HG03095 (cell line): ENCODE data around the gene MALRD1.
"Not testable (repeated sequence)": the region's sequence is repeated elsewhere in the genome, so short reads cannot be mapped to it uniquely, and the experiment has no call there.

ENCODE experiments used
- ATAC-seq: cut with Tn5 transposase; IDR thresholded peaks from one replicate; pipeline ENCODE4 v1.9.1; 2021; ENCODE audit warnings: moderate library complexity; ENCODE audit not compliant: unreplicated experiment

Gene MALRD1

DNA sequence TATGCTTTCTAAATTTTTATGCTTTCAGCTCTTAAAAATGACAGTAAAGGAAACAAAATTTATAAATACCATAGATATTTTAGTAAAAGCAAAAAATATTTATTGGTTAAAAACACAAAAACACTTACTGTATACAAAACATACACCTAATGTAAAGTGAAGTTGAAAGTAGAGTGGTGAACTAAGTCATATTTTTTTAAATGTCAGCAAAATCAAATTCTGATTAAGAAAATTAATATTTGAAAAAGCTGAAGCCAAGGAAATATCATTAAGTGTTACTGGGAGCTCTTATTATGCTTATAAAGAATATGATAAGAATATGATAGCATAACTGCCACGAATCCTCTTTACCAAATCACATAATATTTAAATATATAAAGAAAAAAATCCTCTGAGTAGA, 702.4 kb downstream of the MALRD1 start:
- no peak for ATAC-seq

DNA sequence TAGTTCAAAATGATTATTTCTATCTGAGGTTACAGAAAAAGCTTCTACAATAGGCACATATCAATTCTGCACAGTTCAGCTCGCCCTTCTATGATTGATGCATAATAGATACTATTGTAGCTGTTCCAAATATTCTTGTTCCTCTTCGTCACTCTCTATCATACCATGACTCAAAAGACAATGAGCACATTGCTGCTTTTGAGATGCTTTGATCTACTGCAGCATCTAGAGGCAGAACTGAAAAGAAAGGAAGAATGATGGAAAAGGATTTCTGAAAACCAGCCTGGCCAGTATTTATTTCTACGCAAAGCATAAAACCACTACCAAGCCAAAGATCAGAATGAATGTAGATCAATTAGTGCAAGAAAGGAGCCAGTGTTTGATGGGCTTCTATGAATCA, 708.3 kb downstream of the MALRD1 start:
- ATAC-seq, result no peak

DNA sequence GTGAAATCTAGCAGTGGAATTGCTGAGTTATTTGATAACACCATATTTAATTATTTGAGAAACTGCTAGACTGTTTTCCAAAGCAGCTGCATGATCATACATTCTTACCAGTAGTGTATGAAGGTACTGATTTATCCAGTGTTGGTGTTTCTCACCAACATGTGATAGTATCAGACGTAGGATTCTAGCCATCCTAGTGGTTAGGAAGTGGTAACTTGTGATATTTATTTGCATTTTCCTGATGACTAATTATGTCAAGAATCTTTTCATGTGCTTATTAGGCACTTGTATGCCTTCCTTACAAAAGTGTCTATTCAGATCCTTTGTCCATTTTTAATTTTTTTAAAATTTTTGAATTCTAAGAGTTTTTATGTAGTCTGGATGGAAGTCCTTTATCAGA, 713.4 kb downstream of the MALRD1 start:
- no peak for ATAC-seq

DNA sequence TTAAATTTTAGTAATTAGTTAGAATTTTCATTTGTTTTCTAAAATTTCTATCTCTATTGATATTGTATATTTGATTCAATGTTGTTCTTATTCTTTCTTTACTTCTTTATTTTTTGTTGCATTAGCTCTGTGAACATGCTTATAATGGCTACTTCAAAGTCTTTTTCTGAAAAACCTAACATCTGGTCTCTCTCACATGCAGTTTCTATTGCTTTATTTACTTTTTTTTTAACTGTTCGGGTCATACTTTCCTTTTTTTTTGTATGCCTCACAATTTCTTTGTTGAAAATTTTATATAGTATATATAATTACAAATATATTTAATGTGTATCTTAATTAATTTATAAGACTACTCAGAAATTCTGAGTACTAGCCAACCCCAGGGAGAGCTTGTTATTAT, 715.5 kb downstream of the MALRD1 start:
- no peak for ATAC-seq

DNA sequence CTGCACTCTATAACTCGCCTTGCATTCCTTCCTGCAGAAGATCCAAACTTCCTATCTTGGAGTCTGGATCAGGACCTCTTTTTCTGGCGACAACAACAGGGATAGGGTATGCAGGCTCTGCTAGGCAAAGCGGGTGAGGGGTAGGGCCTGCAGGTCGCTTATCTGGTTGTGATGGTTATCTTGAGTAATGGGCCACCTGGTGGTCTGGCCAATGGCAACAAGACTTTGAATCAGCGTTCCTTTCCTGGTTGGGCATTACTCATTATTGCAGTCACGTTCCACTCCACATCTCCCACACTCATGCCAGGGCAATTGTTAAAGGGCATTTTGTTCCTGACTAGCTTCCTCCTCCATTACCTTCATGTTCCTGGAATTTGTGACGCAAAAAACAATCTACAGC, 719.3 kb downstream of the MALRD1 start:
- ATAC-seq, result no peak

DNA sequence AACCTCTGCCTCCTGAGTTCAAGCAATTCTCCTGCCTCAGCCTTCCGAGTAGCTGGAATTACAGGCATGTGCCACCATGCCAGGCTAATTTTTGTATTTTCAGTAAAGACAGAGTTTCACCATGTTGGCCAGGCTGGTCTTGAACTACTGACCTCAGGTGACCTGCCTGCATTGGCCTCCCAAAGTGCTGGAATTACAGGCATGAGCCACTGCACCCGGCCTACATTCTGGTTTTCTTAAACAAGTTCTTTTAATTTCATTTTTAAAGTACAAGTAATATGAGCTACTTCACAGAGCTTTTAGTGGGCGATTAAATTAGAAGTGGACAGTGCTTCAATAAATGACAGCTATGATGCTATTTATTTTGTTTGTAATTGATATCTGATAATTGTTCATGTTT, 721.2 kb downstream of the MALRD1 start:
- not testable (repeated sequence) for ATAC-seq

DNA sequence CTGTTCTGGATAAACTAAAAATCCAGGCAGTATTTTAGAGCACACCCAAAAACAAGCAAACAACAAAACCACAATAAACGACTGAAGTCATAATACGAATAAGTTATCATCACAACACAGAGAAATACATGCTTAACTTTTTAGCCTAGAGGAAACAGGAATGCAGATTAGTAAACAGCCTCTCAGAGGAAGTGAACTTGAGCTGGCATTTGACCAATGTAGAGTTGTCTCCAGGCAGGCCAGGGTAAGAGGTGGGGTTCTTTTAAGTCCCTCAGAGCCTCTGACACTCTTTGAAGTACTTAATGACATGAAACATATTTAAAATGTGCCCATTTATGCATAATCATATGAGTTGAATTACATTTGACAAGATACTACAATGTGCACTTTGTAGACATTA, 724.4 kb downstream of the MALRD1 start:
- no peak for ATAC-seq

DNA sequence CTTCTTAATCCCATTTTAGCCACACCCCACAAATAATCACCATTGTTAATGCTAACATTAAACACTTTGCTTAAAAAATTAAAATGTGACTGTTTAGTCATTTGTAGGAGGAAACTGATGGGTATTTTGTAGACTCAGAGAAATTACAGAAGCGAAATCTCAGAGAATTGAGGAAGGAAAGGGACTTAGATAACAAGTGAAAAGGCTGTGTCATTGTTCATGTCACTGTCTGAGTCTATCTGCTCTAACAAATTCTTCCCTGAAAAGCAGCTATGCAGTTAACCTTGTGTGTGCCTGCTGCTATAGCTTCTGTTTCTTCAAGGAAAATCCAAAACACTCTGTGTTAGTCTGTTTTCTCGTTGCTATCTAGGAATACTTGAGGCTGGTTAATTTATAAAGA, 726.7 kb downstream of the MALRD1 start:
- ATAC-seq, result no peak

DNA sequence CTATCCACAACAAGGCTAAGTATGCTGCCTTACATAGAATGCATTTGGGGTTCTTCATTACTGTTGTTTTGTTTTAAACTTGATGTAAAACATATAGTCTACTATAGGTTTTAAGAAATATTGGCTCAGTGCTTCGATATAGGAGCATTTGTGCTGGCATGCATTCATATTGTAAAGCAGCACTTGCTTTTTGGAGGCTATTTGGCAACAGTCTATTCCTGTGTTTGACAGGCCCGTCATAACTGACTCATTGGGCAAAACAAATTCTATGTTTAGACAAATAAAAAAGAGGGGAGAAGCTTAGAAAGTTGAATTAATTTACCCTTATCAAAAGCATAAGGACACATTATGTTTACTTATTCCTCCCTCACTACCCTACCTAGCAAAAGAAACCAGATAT, 729.2 kb downstream of the MALRD1 start:
- no peak for ATAC-seq

DNA sequence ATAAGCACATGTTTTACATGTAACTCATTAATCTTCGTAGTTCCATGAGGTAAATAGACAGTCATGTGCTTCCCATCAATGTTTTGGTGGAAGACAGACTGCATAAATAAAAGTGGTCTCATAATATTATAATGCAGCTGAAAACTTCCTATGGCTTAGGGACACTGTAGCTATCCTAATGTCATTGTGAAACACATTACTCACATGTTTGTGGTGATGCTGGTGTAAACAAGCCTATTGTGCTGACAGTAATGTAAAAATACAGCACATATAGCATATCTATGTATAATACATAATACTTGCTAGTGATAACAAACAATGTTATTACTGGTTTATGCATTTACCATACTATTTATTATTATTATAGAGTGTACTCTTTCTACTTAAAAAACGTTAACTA, 730.4 kb downstream of the MALRD1 start:
- no peak for ATAC-seq

DNA sequence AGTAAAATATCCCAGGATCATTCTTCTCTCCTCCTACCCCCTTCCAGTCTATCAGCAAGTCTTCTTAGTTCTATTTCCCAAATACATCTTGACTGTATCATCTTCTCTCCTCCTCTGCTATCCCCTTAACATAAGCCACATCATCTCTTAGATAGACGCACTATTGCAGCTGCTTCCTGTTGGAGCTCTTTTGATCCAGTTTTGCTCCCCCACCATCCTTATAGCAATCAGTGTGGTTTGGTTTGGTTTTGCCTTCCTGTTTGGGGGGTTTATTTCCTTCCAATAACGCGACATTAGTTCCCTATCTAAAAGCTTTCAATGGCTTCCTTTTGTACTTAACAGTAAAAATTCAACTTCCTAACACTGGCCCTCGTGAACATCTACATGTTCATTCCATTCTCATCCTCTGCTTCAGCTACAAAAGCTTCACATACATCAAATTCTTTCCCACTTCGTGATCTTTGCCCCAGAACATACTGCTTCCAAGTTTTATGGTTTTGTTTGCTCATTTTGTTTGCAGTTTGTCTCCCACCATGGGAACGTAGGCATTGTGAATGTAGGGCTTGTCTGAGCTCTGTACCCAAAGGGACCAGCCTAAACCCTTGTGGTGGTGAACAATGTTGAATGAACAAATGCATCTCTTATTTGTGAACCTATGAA, 734.0 kb downstream of the MALRD1 start:
- ATAC-seq, result no peak

DNA sequence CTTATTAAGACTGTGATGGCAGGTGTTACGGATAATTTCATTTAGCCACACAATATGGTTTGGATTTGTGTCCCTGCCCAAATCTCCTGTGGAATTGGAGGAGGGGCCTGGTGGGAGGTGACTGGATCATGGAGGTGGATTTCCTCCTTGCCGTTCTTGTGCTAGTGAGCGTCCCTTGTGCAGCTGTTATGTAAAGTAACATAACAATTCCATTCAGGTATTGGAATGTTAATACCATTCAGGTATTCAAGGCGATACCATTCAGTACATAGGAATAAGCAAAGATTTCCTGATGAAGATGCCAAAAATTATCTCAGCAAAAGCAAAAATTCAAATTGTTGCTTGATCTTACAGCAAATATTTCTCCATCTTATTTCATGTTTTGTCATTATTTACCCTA, 735.1 kb downstream of the MALRD1 start:
- no peak for ATAC-seq
